Measurements from ENCODE around the gene KAT2A. TPM values are rescaled to one million over a fixed set of nuclear protein-coding genes. Genes with fewer than 3 reads are reported as not detected.

Gene KAT2A
- total and polyA plus RNA-seq, 9 of the 15 experiments (the other 6 are each of a cell fraction or from before 2014, with no cell fraction given): 1.5 to 80.4 (median 31.9) TPM

- no peak for TF ChIP-seq ZNF609 (CRISPR knock-in tag; IDR thresholded peaks at IDR 0.05; ENCODE audit: borderline replicate concordance)
- TF ChIP-seq GATAD2B (IDR thresholded peaks at IDR 0.05; ENCODE audit: borderline replicate concordance): no peak
- TF ChIP-seq YY1 (IDR thresholded peaks at IDR 0.05; ENCODE audit: borderline replicate concordance in 1 of 3, control insufficient read depth in 1 of 3, extremely low read depth in 1 of 3, insufficient read depth in 3 of 3, insufficient read length in 1 of 3, insufficient replicate concordance in 2 of 3, low read depth in 1 of 3, low read length in 2 of 3): no peak
- no peak for TF ChIP-seq SRSF7 (optimal IDR thresholded peaks at IDR 0.05; ENCODE audit: low read depth, low read length)
- TF ChIP-seq ZBTB17 (CRISPR knock-in tag; IDR thresholded peaks at IDR 0.05): no peak
- no peak for TF ChIP-seq ZNF134 (CRISPR knock-in tag; conservative IDR thresholded peaks at IDR 0.05)
- TF ChIP-seq ZNF551 (CRISPR knock-in tag; IDR thresholded peaks at IDR 0.05): no peak
- no peak for TF ChIP-seq CCAR2 (IDR thresholded peaks at IDR 0.05; ENCODE audit: low read depth, low read length)
Observed at GRCh38 chr17:42114118-42114517, 7.0 kb downstream of the KAT2A start (continued).
